Neural cell (in vitro differentiated cells): Measurements from ENCODE around the gene FJX1. TPM values are rescaled to one million over a fixed set of nuclear protein-coding genes. Genes with fewer than 3 reads are reported as not detected.
A peak's percentile ranks its signal among the peaks of the same experiment; 100 is the strongest.

Source experiments
- H2AFZ ChIP-seq: fragments of 200-600, 300-800 bp; sonication (generic), shearing (Covaris generic); 2 replicates; pipeline ENCODE4 v1.6.0; 2014; ENCODE audit warnings: low read depth, mild to moderate bottlenecking, antibody characterized with exemption, low read length, moderate library complexity
- H3F3A ChIP-seq: fragments of 200-600 bp; shearing (Covaris generic); 2 replicates; pipeline ENCODE4 v1.6.1; 2016; ENCODE audit warnings: mild to moderate bottlenecking, moderate library complexity, mixed read lengths, antibody characterized with exemption, low read length; ENCODE audit not compliant: insufficient read depth, poor library complexity, severe bottlenecking
- H3K27ac ChIP-seq: fragments of 200-600, 300-800 bp; sonication (generic), shearing (Covaris generic); 2 replicates; pipeline ENCODE4 v1.5.1; 2014; ENCODE audit warnings: mild to moderate bottlenecking, low read length, moderate library complexity
- H3K27me3 ChIP-seq: fragments of 300-800, 200-600 bp; sonication (generic), shearing (Covaris generic); 2 replicates; pipeline ENCODE4 v1.6.0; 2014; ENCODE audit warnings: mild to moderate bottlenecking, low read depth, low read length, moderate library complexity; ENCODE audit not compliant: insufficient read depth
- H3K36me3 ChIP-seq: fragments of 300-800, 200-600 bp; sonication (generic), shearing (Covaris generic); 2 replicates; pipeline ENCODE4 v1.5.1; 2014; ENCODE audit warnings: mild to moderate bottlenecking, antibody characterized with exemption, low read length, moderate library complexity; ENCODE audit not compliant: insufficient read depth
- H3K4me2 ChIP-seq: fragments of 300-800, 200-600 bp; sonication (generic), shearing (Covaris generic); 2 replicates; pipeline ENCODE4 v1.6.0; 2014; ENCODE audit warnings: mild to moderate bottlenecking, low read length
- H3K4me3 ChIP-seq: fragments of 300-800, 200-600 bp; sonication (generic), shearing (Covaris generic); 2 replicates; pipeline ENCODE4 v1.5.1; 2014; ENCODE audit warnings: mild to moderate bottlenecking, low read length, moderate library complexity
- H3K79me2 ChIP-seq: fragments of 200-600 bp; shearing (Covaris generic); replicated peaks from 2 replicates; pipeline ENCODE4 v1.6.0; 2014; ENCODE audit warnings: mild to moderate bottlenecking, low read length, moderate library complexity; ENCODE audit not compliant: insufficient read depth
- H3K9ac ChIP-seq: fragments of 300-800, 200-600 bp; sonication (generic), shearing (Covaris generic); 2 replicates; pipeline ENCODE4 v1.6.1; 2016; ENCODE audit warnings: mild to moderate bottlenecking, low read length, mixed read lengths
- H3K9me2 ChIP-seq: fragments of 200-600 bp; shearing (Covaris generic); 2 replicates; pipeline ENCODE4 v1.6.1; 2016; ENCODE audit warnings: mild to moderate bottlenecking, low read length, mixed read lengths; ENCODE audit not compliant: insufficient read depth
- H3K9me3 ChIP-seq: fragments of 200-600, 300-800 bp; sonication (generic), shearing (Covaris generic); 2 replicates; pipeline ENCODE4 v1.6.1; 2016; ENCODE audit warnings: mild to moderate bottlenecking, mixed run types, low read length, moderate library complexity, mixed read lengths
- H4K20me1 ChIP-seq: fragments of 200-600 bp; shearing (Covaris generic); 2 replicates; pipeline ENCODE4 v1.6.1; 2016; ENCODE audit warnings: mild to moderate bottlenecking, mixed run types; ENCODE audit not compliant: insufficient read depth
- CTCF ChIP-seq: fragments of 450-650 bp; IDR thresholded peaks from 2 replicates; pipeline ENCODE4 v1.5.1; 2014; ENCODE audit warnings: antibody characterized with exemption, mild to moderate bottlenecking, moderate library complexity; ENCODE audit not compliant: poor library complexity, severe bottlenecking
- EP300 ChIP-seq: fragments of 450-650 bp; conservative IDR thresholded peaks from 2 replicates; pipeline ENCODE4 v1.6.1; 2014; ENCODE audit warnings: antibody characterized with exemption, mild to moderate bottlenecking, moderate library complexity; ENCODE audit not compliant: poor library complexity, severe bottlenecking
- EZH2 ChIP-seq: fragments of 200-600, 300-800 bp; shearing (Covaris generic), sonication (generic); IDR thresholded peaks from 2 replicates; pipeline ENCODE4 v1.6.1; 2014; ENCODE audit warnings: antibody characterized with exemption, low read length, borderline replicate concordance, mild to moderate bottlenecking; ENCODE audit not compliant: insufficient read depth, poor library complexity, severe bottlenecking
- MXI1 ChIP-seq: fragments of 450-650 bp; conservative IDR thresholded peaks from 2 replicates; pipeline ENCODE4 v1.6.1; 2014; ENCODE audit warnings: antibody characterized with exemption, mild to moderate bottlenecking; ENCODE audit not compliant: poor library complexity, severe bottlenecking
- POLR2AphosphoS5 ChIP-seq: IDR thresholded peaks from 2 replicates; pipeline ENCODE4 v1.6.1; 2012
- RAD21 ChIP-seq: fragments of 450-650 bp; conservative IDR thresholded peaks from 2 replicates; pipeline ENCODE4 v1.6.1; 2014; ENCODE audit warnings: antibody characterized with exemption, mild to moderate bottlenecking, moderate library complexity
- REST ChIP-seq: IDR thresholded peaks from 2 replicates; pipeline ENCODE4 v1.6.1; 2012; ENCODE audit warnings: borderline replicate concordance
- SMC3 ChIP-seq: fragments of 450-650 bp; conservative IDR thresholded peaks from 2 replicates; pipeline ENCODE4 v1.6.1; 2014; ENCODE audit warnings: antibody characterized with exemption, mild to moderate bottlenecking, moderate library complexity; ENCODE audit not compliant: poor library complexity
- TAF1 ChIP-seq: IDR thresholded peaks from 2 replicates; pipeline ENCODE4 v1.6.1; 2012; ENCODE audit warnings: low read depth
- polyA plus RNA-seq: library from polyadenylated mRNA; depleted of rRNA; stranded (reverse); fragments of >200 nt; gene quantifications from 2 replicates; pipeline ENCODE4 v1.2.3, GENCODE V29; 2014

Gene FJX1
- polyA plus RNA-seq, 1 donor from 2014 or later = 56.3 TPM

GRCh38 chr11:35658020-35658948 is 40.0 kb downstream of the FJX1 start:
- Histone ChIP-seq H3K36me3 (no peaks in the 10 kb centered on the region), H3F3A (no peaks in the 10 kb centered on the region), H2AFZ (no peak overlapping the region), H3K79me2 (peaks cover 3% of the 10 kb centered on the region), H3K9ac (no peak overlapping the region), H3K9me2 (no peaks in the 10 kb centered on the region), H3K27me3 (no peaks in the 10 kb centered on the region), H3K9me3 (no peaks in the 10 kb centered on the region), H3K4me2 (no peak overlapping the region), H3K27ac (no peak overlapping the region), H3K4me3 (no peak overlapping the region), H4K20me1 (no peaks in the 10 kb centered on the region)
- TF ChIP-seq RAD21 (no peak), REST (no peak), CTCF (no peak), TAF1 (no peak), SMC3 (no peak), EZH2 (no peak), MXI1 (no peak), POLR2AphosphoS5 (no peak), EP300 (no peak)

GRCh38 chr11:35661534-35661933 is 43.3 kb downstream of the FJX1 start:
- Histone ChIP-seq H4K20me1 (no peaks in the 10 kb centered on the region), H3F3A (no peaks in the 10 kb centered on the region), H3K79me2 (peaks cover 34% of the 10 kb centered on the region), H3K27ac (peak overlapping the region; percentile 77), H3K4me3 (peak overlapping the region; percentile 81), H3K36me3 (no peaks in the 10 kb centered on the region), H3K27me3 (no peaks in the 10 kb centered on the region), H2AFZ (peak overlapping the region; percentile 84), H3K4me2 (peak overlapping the region; percentile 24), H3K9me2 (no peaks in the 10 kb centered on the region), H3K9me3 (peaks cover 3% of the 10 kb centered on the region), H3K9ac (peak overlapping the region; percentile 74)
- no peak for TF ChIP-seq RAD21
- TF ChIP-seq SMC3 = no peak
- no peak for TF ChIP-seq TAF1
- no peak for TF ChIP-seq CTCF
- no peak for TF ChIP-seq MXI1
- no peak for TF ChIP-seq EP300
- no peak for TF ChIP-seq REST
- no peak for TF ChIP-seq EZH2
- TF ChIP-seq POLR2AphosphoS5 = no peak
